C1 segment of cervical spinal cord (tissue), 14 donors: ENCODE measurements around the gene TRIM74.
"Not testable (repeated sequence)": the region's sequence is repeated elsewhere in the genome, so short reads cannot be mapped to it uniquely, and the experiment has no call there.

Source experiments
- DNase-seq, 14 donors: peaks; one replicate each; lab custom pipeline; 2025; lab: John Stamatoyannopoulos, UW

TRIM74 gene

GRCh38 chr7:72911395-72911794, 57.9 kb downstream of the TRIM74 start:
- DNase-seq = not testable (repeated sequence)
